SH-SY5Y (cell line): ENCODE measurements around the gene PC.

ENCODE experiments used
- GATA2 ChIP-seq: IDR thresholded peaks from 2 replicates; pipeline ENCODE4 v1.6.1; 2011; ENCODE audit warnings: mild to moderate bottlenecking, low read depth, low read length
- GATA3 ChIP-seq: IDR thresholded peaks from 2 replicates; pipeline ENCODE4 v1.6.1; 2011; ENCODE audit warnings: low read depth, mild to moderate bottlenecking, low read length, moderate library complexity

DNA sequence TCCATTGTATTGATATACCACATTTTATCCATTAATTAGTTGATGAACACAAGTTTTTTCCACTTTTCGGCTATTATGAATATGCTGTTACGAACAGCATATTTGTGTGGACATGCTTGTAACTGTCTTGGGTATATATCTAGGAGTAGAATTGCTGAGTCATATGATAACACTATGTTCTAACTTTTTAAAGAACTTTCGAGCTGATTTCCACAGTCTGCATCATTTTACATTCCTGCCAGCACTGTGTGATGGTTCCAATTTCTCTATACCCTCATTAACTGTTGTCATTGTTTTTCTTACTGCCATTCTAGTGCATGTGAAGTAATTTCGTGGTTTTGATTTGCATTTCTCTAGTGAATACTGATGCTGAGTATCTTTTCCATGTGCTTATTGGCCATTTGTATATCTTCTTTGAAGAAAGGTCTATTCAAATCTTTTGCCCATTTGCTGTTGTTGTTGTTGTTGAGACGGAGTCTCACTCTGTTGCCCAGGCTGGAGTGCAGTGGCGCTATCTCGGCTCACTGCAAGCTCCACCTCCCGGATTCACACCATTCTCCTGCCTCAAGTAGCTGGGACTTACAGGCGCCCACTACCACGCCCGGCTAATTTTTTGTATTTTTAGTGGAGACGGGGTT lies 122.3 kb downstream of the PC start:
- TF ChIP-seq GATA3, result no peak
- TF ChIP-seq GATA2, result no peak
